Kidney glomerular epithelial cell (primary cell): ENCODE measurements around the gene GAS2L3.
"Not testable (repeated sequence)": the region's sequence is repeated elsewhere in the genome, so short reads cannot be mapped to it uniquely, and the experiment has no call there.

ENCODE experiments used
- DNase-seq: peaks from one replicate; lab custom pipeline; 2025; lab: John Stamatoyannopoulos, UW

GAS2L3 gene

GRCh38 chr12:100573292-100574186, at the start of gene GAS2L3:
Gene GAS2L3 (plus strand): TSS chr12:100573684. CDS start chr12:100594905, 21,221 bp downstream.
- peak; percentile 85 for DNase-seq

- no peak for DNase-seq
These were observed 45.5 kb upstream of the GAS2L3 start for GRCh38 chr12:100528034-100528433.

- DNase-seq = peak; percentile 87
These were observed 44.9 kb upstream of the GAS2L3 start for GRCh38 chr12:100528471-100529127.

GRCh38 chr12:100529756-100530350, 43.6 kb upstream of the GAS2L3 start:
- DNase-seq = no peak

DNA sequence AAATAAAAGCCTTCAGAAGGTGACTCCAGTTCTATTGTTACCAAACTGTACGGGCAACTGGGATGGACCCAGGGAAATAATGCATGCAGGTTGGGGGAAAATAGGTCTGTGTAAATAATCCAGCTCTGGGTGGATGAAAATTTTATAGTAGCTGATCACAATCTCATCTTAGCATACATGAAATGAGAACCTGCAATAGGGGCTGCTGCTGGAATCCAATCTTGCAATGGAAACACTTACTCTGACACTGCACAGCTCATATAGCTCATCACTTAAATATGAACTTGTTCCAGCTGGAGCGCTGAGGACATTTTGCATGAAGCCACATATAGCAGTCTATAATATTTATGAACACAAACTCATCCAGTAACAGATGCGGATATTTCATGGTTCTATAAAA, 40.1 kb upstream of the GAS2L3 start:
- no peak for DNase-seq

- no peak for DNase-seq
These were observed 38.8 kb upstream of the GAS2L3 start for GRCh38 chr12:100534625-100535227.

- DNase-seq = no peak
These were observed 34.3 kb upstream of the GAS2L3 start for GRCh38 chr12:100539202-100539601.

DNA sequence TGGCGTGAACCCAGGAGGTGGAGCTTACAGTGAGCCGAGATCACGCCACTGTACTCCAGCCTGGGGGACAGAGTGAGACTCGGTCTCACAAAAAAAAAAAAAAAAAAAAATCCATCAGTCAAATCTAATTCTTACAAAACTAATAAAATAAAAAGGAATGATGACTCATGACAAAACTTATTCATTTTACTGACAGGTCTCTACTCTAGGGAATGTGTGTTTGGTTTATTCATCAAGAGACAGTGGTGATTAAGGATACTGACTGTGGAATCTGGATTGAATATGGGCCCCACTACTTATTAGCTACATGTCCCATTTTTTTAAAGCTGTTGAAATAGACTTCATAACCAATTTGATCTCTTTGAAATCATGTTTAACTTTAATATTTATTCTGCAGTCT, 29.3 kb upstream of the GAS2L3 start:
- no peak for DNase-seq

- DNase-seq = no peak
These were observed 28.4 kb upstream of the GAS2L3 start for GRCh38 chr12:100545092-100545491.

- DNase-seq = no peak
These were observed 19.5 kb upstream of the GAS2L3 start for GRCh38 chr12:100553936-100554335.

- peak; percentile 93 for DNase-seq
These were observed 18.8 kb upstream of the GAS2L3 start for GRCh38 chr12:100554608-100555077.

DNA sequence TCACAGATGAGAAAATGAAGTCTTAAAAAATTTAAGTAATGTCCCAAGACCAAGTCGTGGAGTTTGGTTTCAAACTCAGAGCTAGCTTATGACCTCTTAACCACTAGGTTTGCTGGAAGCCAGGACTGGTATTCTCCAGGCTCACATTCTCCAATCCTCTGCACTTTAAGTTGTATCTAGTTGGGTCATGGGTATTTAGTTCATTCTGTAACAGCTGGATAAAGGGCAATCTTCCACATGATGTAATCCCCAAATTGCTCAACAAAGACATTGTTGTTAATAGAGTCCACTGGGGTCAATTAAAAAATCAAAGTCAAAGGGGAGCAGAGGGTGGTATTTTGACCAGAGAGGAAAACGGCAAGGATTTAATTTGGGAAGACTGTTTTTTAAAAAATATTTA, 17.8 kb upstream of the GAS2L3 start:
- DNase-seq = no peak

GRCh38 chr12:100557357-100557756, 16.1 kb upstream of the GAS2L3 start:
- no peak for DNase-seq

GRCh38 chr12:100559261-100559660, 14.2 kb upstream of the GAS2L3 start:
- DNase-seq = not testable (repeated sequence)

- DNase-seq = no peak
These were observed 9.4 kb upstream of the GAS2L3 start for GRCh38 chr12:100564090-100564489.

DNA sequence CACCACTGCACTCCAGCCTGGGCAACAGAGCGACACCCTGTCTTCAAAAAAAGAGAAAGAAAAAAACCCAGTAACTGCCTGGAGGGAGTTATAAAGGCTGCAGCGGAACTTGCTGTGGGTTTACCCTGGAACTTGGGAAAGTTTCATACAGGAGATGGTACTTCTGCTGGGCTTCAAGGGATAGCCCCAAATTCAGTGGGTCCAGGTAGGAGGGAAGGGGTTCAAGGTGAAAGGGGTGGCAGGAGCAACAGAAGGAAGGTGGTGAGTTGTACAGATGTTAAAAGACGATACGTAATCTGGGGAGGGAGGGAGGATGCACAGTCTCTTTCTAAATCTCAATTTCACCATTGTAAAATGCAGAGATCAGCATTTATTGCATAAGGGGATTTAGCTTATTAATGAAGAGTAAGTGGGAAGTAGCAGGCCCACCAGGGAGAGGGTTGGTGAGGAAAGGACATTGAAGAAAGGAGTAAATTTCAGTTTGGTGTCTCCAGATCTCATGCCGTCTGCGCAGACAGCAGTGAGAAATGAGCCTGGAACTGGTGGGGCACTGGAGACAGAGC, 8.5 kb upstream of the GAS2L3 start:
- DNase-seq = no peak

- DNase-seq = no peak
These were observed 7.4 kb upstream of the GAS2L3 start for GRCh38 chr12:100565987-100566545.

GRCh38 chr12:100566887-100567637, 6.4 kb upstream of the GAS2L3 start:
- DNase-seq = no peak

DNA sequence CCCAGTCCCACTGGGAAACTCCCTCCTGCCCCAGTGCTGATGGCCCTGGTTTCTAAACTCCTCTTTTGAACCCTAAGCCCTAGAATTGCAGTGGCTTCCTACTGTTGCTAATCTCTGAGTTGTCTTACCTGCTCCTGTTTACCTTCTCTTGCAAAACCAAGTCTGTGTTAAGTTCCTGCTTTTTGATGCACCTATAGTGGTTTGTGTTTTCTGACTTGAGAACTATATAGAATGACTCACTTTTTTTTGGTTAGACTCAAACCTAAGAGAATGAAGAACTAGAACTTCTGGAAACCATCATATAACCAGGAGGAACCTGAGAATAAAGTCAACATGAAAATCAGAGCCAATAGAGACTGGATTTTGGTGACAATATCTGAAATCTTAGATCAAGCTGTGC, 5.5 kb upstream of the GAS2L3 start:
- DNase-seq = no peak

DNA sequence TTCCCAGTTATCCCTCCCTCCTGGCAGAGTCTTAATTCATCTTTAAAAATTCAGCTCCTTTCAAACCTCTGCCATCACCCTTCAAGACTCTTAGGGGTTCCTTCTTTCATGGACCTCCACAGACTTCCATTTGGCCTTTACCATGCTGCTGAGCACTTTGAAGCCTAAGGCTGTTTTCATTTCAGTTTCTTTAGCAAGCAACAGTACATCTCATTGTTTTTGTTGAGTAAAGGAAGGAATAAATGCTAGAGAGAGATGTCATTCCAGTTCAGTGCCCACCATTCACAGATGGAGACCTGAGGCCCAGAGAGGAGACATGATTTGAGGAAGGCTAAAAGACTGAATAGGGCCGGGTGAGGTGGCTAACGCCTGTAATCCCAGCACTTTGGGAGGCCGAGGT, 1.3 kb upstream of the GAS2L3 start:
- DNase-seq = no peak
